SKM-1 treated with dmso at 0.1 percent for 144 hours (cell line): Measurements from ENCODE around the gene MAP3K2.

Experiments used
- DNase-seq: peaks from one replicate; lab custom pipeline; 2025; ENCODE audit not compliant: unreplicated experiment; lab: John Stamatoyannopoulos, UW

The MAP3K2 gene

DNA sequence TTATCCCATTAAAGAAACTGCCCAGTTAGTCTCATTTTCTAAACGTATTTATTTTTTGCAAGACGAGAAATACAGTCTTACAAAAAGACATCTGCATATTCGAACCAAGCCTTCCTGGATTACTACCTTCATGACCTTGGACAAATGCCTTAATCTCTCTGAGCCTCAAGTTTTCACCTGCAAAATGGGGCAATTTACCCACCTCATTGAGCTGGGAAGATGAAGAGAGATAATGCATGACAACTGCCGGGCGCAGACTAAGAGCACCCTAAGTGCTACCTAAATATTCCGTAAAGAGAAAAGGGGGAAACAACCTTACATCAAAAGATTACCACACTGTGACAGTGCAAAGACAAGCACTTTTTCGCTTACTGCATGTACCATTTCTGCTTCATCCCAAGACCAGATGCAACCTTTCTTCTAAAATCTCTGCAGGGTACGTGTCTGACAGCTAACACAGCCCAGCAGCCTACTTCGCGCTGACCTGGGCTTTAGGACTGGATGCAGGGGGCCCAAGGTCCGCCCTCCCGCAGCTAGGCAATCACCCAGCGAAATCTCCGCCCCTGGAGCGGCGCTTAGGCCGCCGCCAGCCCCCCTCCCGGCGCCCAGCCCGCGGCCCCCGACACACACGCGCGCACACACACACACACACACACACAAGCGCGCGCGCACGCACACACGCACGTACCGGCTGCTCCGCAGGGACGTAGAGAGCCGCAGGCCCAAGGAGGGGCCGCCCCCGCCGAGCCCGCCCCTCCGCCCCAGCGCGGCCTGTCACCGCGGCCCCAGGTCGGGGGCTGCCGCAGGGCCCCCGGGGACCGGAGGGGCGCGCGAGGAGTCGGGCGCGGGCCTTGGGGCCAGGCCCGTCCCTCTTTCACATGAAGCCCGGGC is 766 bp downstream of the MAP3K2 start:
- peak; percentile 72 for DNase-seq

DNA sequence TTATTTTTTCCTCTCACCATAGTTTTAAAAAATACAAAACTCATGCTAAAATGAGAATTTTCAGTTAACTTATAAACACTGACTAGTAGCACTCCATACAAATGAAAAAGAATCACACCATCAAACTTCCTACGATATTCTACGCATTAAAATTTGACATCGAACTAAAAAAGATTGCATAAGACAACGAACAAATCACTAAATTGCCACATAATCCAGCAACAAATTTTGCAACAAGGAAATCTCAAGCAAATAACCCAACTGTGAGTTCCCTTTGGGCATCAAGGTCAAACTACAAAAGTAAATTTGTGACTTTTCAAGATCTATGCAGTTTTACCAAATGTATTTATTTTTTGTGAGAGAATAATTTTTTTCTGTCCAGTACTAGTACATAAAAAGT is 1.5 kb downstream of the MAP3K2 start:
- peak; percentile 30 for DNase-seq

DNA sequence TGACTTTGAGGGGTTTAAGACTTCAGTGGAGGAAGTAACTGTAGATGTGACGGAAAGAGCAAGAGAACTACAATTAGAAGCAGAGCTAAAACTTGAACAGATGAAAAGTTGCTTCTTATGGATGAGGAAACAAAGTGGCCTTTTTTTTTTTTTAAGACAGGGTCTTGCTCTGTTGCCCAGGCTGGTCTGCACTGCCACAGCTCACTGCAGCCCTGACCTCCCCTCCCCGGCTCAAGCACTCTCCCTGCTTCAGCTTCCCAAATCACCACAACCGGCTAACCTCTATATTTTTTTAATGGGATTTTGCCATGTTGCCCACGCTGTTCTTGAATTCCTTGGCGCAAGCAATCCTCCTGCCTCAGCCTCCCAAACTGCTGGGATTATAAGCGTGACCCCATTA is 3.2 kb downstream of the MAP3K2 start:
- no peak for DNase-seq

DNA sequence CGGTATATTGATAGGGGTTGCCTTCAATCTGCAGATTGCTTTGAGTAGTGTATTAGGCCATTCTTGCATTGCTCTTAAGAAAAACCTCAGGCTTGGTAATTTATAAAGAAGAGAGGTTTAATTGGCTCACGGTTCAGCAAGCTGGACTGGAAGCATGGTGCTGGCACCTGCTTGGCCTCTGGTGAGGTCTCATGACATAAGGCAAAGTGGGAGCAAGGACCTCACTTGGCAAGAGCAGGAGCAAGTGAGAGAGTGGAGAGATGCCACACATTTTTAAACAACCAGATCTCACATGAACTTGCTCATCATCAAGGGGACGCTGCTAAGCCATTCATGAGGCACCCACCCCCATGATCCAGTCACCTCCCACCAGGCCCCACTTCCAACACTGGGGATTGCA is 4.9 kb downstream of the MAP3K2 start:
- DNase-seq, result no peak

DNA sequence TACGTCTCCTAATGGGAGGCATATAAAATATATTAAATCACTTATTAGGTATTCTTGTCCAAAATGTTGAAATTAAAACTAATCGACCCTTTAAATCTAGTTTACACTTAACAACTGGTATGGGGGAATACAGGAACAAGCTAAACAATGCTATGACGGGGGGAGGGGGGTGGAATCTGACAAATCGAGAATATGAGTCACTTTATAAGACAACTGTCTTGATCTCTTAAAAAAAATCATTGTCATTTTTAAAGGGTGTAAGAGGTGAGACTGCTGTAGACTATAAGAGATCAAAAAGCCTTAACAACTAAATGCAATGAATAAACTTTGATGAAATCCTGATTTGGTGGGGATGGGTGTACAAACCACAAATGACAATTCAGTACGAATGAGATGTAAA is 6.0 kb downstream of the MAP3K2 start:
- DNase-seq, result no peak

DNA sequence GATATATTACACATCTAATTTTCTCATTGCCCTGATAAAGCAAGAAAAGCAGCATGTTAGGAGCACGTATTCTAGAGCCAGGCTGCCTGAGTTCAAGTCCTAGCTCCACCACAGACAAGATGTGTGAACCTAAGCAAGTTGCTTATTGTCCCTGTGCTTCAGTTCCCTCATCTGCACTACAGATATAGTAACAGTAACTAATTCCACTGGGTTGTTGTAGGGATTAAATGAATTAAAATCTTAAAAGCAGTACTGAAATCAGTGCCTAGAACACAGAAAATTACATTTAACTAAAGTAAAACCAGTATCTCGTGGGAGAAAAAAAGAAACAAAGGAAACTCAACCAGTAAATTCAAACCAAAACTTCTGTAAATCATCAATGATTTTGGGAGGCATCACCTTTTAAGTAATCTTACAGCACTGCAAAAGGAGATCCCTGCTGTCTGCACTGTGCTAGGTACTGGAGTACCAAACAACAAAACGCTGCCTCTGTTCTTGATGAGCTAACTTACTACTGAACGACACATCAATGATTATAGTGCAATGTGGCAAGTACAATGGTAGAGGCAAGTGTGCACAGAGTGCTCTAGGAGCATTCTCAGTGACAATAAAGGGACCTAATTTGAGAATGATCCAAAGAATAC is 7.9 kb downstream of the MAP3K2 start:
- no peak for DNase-seq

DNA sequence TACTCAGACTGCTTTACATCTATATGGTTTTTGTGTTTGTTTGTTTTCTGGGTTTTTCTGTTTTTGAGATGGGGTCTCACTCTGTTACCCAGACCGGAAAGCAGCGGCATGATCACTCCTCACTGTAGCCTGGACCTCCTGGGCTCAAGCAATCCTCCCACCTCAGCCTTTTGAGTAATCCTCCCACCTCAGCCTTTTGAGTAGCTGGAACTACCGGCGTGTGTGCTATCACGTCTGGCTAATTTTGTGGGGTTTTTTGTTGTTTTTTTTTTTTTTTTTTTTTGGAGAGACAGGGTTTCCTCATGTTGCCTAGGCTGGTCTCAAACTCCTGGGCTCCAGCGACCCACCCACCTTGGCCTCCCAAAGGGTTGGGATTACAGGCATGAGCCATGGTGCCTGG is 9.1 kb downstream of the MAP3K2 start:
- no peak for DNase-seq

DNA sequence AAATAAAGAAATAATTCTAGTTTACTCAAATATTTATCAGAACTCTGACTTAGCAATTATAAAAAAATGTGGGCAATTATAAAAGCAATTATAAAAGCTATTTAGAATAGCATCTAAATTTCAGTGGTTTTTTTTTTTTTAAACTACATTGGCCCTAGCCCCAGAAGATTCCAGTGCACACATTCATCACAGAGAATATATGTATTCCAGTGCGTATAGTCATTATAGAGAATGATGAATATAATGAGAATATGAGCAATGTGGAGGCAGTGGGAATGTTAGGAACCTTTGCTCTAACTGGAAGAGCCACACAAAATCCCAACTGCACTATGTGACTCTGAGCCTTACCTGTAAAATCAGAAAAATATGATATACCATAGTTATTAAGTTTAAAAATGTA is 10.5 kb downstream of the MAP3K2 start:
- DNase-seq, result no peak

DNA sequence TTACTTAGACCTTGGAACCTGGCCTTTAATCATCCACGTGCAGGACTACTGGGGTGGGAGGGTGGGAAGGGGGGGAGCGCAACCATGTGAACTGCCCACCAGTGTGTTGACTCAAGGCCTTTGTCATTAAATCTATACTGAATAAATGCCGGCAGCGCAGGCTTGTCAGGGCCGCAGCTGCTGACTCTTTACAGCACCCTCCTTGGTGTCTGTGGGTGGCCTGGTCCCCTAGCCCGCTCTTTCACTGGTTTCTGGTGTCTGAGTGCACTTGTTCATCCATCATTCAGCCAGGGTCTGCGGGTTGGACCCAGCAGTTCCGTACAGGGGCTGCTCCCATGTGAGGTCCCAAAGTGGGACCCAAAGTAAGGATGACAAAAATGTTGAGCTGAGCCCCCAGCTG is 11.5 kb downstream of the MAP3K2 start:
- DNase-seq, result no peak

DNA sequence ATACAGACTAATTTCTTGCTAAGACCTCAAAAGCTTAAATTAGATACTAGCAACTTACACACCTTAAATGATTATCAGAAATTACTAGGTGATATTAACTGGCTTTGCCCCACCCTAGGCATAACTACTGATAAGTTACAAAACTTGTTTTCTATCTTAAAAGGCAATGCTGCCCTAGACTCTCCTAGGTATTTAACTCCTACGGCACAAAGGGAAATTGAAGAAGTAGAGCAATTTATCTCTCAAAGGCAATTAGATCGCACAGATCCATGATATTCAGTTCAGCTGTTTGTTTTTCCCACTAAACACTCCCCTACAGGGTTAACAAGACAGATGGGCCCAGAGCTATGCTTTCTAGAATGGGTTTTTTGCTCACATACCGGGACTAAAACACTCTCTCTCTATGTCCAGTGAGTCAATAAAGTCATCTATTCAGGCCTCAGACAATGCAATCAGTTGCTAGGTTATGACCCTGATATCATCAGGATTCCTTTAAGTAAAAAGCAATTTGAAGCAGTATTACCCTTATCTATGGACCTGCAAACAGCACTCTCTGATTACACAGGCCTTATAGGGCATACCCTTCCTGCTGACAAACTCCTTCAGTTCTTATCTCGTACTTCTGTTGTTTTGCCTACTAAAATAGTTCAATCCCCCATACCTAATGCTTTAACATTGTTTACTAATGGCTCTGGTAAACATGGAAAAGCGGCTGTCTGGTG is 14.3 kb downstream of the MAP3K2 start:
- DNase-seq, result no peak

DNA sequence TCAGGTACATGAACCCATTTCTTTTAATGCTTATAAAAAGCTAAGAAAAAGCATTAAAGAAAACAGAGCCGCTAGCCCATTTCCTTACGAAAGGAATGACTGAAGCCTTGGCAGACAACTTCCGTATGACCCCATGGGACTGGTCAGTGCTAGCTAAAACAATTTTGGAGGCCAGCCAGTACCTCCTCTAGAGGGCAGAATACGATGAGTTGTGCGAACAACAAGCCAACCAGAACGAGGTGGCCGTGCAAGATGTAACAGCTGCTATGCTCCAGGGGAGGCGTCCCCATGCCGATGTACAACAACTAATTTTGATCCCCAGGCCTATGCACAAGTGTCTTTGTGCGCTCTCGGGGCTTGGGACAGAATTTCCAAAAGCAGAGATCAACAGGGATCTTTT is 16.7 kb downstream of the MAP3K2 start:
- DNase-seq, result no peak

DNA sequence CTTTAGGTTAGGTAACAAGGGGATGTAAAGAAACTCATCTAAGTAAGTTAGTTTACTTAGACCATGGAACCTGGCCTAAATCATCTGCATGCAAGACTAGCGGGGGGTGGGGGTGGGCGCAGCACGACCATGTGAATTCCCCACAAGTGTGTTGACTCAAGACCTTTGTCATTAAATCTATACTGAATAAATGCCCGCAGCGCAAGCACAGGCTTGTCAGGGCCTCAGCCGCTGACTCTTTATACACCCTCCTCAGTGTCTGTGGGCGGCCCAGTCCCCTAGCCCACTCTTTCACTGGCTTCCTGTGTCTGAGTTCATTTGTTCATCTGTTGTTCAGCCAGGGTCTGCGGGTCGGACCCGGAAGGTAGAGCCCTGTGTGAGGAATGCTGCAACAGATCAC is 17.8 kb downstream of the MAP3K2 start:
- DNase-seq, result no peak

DNA sequence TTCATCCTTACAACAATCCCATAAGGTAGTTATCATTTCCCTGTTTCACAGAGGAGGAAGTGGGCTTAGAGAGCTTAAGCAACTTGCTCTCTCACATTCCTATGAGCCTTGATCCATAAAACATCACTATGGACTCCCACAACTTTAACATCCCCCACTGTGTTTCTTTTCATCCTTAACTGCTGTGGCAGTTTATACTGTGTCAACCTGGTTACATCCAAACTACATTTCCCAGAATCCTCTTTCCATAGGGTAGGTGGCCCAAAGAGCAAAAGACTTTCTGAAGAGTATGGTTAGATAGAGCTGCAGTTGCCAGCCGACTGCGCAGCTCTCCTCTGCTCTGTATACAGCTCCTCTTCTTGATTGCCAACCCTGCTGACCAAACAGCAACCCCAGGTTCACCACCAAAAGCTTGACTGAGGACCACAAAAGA is 22.5 kb downstream of the MAP3K2 start:
- no peak for DNase-seq

DNA sequence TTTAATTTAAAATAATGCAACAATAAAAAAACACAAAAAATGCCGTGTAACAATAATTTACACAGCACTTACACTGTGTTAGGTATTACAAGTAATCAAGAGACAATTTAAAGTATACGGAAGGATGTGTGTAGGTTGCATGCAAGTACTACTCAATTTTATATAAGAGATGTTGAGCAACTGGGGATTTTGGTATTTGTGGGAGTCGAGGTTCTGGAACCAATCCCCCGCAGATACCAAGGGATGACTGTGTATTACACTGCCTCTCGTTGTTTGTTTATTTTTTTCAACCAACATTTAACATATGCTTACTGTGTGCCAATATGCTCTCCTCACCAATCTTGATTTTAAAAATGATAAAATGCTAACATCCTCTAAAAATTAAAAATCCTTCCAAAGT is 24.8 kb downstream of the MAP3K2 start:
- no peak for DNase-seq

DNA sequence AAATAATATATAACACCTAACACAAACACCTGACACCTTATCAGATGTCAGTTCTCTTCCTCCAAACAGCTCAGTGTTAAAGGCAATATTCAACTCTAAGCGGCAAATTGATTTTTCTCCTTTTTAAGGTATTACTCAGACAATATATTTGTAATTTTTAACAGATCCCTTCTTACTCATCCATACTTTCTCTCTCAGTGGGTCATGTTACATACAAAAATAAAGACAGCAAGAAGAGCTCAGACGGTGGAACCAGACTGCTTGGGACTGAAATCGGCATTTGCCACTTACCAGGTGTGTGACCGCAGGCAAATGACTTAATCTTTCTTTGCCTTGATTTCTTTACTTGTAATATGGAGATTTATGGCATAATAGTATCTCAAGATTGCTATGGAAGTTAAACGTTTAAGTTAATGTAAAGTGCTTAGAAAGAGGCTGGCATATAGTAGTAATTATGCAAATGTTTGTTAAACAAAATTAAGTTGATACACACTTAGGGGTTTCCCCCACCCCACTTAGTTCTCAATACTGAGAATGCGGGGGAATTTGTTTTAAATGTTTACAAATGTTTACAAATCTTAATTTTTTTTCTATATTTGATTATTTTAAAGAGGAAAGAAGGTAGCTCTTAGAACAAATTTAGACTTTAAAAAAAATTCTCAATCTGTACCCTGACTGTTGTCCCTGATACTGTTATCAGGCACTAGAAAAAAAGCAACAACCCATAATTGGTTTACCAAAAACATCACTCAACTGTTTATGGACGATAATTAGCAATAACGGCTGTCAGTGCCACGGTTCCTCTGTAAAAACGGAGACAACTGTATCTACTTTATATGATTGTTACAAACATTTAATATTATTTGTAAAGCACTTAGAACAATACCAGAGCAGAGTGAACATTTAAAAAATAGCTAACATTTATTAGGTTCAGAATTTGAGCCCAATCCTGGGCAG is 25.6 kb downstream of the MAP3K2 start:
- DNase-seq, result no peak

DNA sequence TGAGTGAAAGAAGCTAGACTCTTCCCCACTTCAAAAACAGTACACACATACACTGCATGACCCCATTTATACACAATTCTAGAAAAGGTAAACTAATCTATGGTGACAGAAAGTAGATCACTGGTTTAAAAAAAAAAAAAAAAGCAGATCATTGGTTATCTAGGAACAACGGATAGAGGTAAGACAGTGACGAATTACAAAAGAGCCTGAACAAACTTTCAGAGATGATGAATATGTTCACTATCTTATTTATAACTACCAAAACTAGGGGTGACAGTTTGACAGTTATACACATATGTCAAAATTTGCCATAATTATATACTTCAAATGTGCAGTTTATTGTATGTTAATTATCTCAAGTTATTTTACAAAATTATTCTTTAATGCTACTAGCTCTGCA is 27.5 kb downstream of the MAP3K2 start:
- no peak for DNase-seq

DNA sequence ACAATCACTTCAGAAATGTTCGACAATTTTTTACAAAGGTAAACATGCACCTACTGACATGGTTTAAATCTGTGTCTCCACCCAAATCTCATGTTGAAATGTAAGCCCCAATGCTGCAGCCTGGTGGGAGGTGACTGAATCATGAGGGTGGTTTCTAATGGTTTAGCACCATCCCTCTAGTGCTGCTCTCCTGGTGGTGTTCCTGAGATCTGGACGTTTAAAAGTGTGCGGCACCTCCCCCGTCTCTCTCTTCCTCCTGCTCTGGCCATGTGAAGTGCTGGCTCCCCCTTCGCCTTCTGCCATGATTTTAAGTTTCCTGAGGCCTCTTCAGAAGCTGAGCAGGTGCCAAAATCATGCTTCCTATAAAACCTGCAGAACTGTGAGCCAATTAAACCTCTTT is 28.3 kb downstream of the MAP3K2 start:
- DNase-seq, result no peak

DNA sequence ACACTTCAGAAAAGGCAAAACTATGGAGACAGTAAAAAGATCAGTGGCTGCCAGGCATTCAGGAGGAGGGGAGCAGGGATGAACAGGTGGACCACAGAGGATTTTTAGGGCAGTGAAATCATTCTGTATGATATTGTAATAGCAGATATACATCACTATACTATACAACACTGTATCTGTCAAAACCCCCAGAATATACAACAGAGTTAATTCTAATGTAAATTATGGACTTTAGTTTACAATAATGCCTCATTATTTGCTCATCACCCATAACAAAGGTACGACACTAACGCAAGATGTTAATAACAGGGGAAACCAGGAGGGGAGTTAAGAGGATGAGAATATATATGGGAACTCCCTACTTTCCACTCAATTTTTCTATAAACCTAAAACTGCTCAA is 28.8 kb downstream of the MAP3K2 start:
- DNase-seq, result no peak

DNA sequence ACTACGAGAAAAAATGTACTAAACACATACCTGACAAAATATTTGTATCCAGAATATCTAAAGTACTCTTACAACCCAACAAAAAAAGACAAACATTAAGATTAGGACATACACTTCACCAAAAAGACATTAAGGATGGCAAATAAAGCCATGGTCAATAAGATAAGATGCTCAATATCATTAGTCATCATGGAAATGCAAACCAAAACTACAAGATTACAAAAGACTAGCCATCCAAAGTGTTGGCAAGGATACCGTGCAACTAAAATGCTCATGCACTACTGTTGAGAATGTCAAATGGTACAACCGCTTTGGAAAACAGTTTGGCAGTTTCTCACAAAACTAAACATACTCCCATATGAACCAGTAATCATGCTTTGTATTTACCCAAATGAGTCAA is 29.7 kb downstream of the MAP3K2 start:
- no peak for DNase-seq

DNA sequence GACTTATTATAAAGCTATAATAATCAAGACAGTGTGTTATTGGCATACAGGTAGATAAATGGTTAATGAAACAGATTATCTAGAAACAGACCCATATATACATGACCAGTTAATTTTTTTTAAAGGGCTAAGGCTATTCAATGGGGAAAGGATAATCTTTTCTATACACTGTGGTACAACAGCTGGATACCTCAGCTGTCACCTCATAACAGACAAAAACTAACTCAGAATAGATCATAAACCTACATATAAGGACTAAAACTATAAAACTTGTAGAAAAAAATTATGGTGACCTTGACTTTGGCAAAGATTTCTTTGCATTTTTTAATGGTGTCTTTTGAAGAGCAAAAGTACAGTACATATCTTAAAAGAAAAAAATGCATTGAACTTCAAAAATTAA is 30.2 kb downstream of the MAP3K2 start:
- DNase-seq, result no peak

DNA sequence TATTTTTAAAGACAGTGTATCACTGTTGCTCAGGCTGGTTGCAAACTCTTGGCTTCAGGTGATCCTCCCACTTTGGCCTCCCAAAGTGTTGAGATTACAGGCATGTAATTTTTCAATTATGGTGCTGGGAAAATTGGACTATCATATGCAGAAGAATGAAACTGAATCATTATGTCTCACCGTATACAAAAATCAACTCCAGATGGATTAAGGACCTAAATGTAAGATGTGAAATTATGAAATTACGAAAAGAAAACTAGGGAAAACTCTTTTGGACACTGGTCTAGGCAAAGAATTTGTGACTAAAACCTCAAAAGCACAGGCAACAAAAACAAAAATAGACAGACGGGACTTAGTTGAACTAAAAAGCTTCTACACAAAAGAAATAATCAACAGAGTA is 31.2 kb downstream of the MAP3K2 start:
- DNase-seq, result no peak
